HCT116 (cell line): ENCODE measurements around the gene COPS8. TPM values are rescaled to one million over a fixed set of nuclear protein-coding genes. Genes with fewer than 3 reads are reported as not detected.
A peak's percentile ranks its signal among the peaks of the same experiment; 100 is the strongest.

Source experiments
- ATAC-seq: fragments of 200-7000 bp; cut with Tn5 transposase; 2 replicates; pipeline ENCODE4 v1.9.1; 2020; ENCODE audit warnings: mild to moderate bottlenecking, moderate library complexity
- BruUV-seq: library from RNA; stranded (reverse); fragments of 400-500 nt; replicated peaks from 2 replicates; lab custom pipeline; 2021; lab: Mats Ljungman, UMichigan
- CTCF ChIA-PET: fragments of 300-600 bp; sonication (Branson Sonifier 250); formaldehyde crosslinking; loops from one replicate; lab custom pipeline; 2021; ENCODE audit warnings: antibody characterized with exemption; lab: Charles Lee
- POLR2A ChIA-PET: fragments of 300-600, 350-600 bp; sonication (Branson Sonifier 250); formaldehyde crosslinking; loops from one replicate; lab custom pipeline; 2021; ENCODE audit warnings: antibody characterized with exemption; lab: Charles Lee
- RAD21 ChIA-PET, 2 experiments: fragments of 300-600 bp; sonication (Branson Sonifier 250); formaldehyde crosslinking; loops; one replicate each; lab custom pipeline; 2023; ENCODE audit warnings: low total read pairs in 2 of 2; ENCODE audit not compliant: uncharacterized antibody in 2 of 2, unreplicated experiment in 2 of 2, low non-redundant PET in 1 of 2; lab: Charles Lee
- DNase-seq: peaks from one replicate; pipeline ENCODE4 v3.0.0-alpha.2; 2010; ENCODE audit warnings: low read depth, low spot score
- H2AFZ ChIP-seq: fragments of 200-600 bp; shearing (Covaris generic), sonication (generic); 2 replicates; pipeline ENCODE4 v1.6.1; 2017; ENCODE audit warnings: low read depth, mixed run types, mixed read lengths, antibody characterized with exemption, low read length; ENCODE audit not compliant: poor library complexity, severe bottlenecking
- H3K27ac ChIP-seq: 2 replicates; pipeline ENCODE4 v1.5.1; 2012; ENCODE audit warnings: low read depth, low read length
- H3K27me3 ChIP-seq: fragments of 200-600 bp; sonication (generic); 2 replicates; pipeline ENCODE4 v1.6.1; 2016; ENCODE audit warnings: mixed run types, low read length, mixed read lengths; ENCODE audit not compliant: insufficient read depth
- H3K36me3 ChIP-seq, 2 experiments: fragments of 200-500 bp in 1 of 2; fragments of 200-600 bp in 1 of 2; sonication (Bioruptor generic) in 1 of 2; sonication (generic) in 1 of 2; 2 replicates each; pipeline versions ENCODE4 v1.5.1 to v1.6.1; 2014 to 2016; ENCODE audit warnings: low read length in 2 of 2, inconsistent platforms in 1 of 2, mixed read lengths in 1 of 2, mixed run types in 1 of 2; ENCODE audit not compliant: insufficient read depth in 2 of 2, control insufficient read depth in 1 of 2
- H3K4me1 ChIP-seq, 2 experiments: fragments of 200-600 bp in 1 of 2; sonication (generic) in 1 of 2; 2 replicates each; pipeline versions ENCODE4 v1.5.1 to v1.6.1; 2012 to 2017; ENCODE audit warnings: low read length in 2 of 2, inconsistent platforms in 1 of 2, mild to moderate bottlenecking in 1 of 2, mixed read lengths in 1 of 2, mixed run types in 1 of 2, moderate library complexity in 1 of 2; ENCODE audit not compliant: insufficient read depth in 2 of 2, control insufficient read depth in 1 of 2
- H3K4me2 ChIP-seq: fragments of 200-600 bp; sonication (generic); 2 replicates; pipeline ENCODE4 v1.6.1; 2017; ENCODE audit warnings: mixed run types, low read length, mixed read lengths
- H3K4me3 ChIP-seq, 2 experiments: fragments of 200-600 bp in 1 of 2; sonication (generic) in 1 of 2; replicated peaks in 1 of 2; 2 replicates each; pipeline ENCODE4 v1.5.1; 2011 to 2016; ENCODE audit warnings: low read length in 2 of 2, control low read depth in 1 of 2, low read depth in 1 of 2, mild to moderate bottlenecking in 1 of 2, mixed read lengths in 1 of 2, mixed run types in 1 of 2
- H3K79me2 ChIP-seq: fragments of 200-600 bp; sonication (generic); 2 replicates; pipeline ENCODE4 v1.6.1; 2017; ENCODE audit warnings: mild to moderate bottlenecking, mixed run types, low read length, moderate library complexity, mixed read lengths; ENCODE audit not compliant: insufficient read depth
- H3K9ac ChIP-seq: fragments of 200-600 bp; sonication (generic); 2 replicates; pipeline ENCODE4 v1.6.1; 2016; ENCODE audit warnings: low read length, mixed read lengths
- H3K9me2 ChIP-seq: fragments of 200-600 bp; sonication (generic), shearing (Covaris generic); 2 replicates; pipeline ENCODE4 v1.6.1; 2017; ENCODE audit warnings: mixed run types, mild to moderate bottlenecking, moderate library complexity; ENCODE audit not compliant: insufficient read depth
- H3K9me3 ChIP-seq, 2 experiments: fragments of 200-500 bp in 1 of 2; fragments of 200-600 bp in 1 of 2; sonication (Bioruptor generic) in 1 of 2; sonication (generic) in 1 of 2; 2 replicates each; pipeline ENCODE4 v1.6.1; 2014 to 2017; ENCODE audit warnings: low read length in 2 of 2, mixed read lengths in 2 of 2, inconsistent platforms in 1 of 2, low read depth in 1 of 2, mild to moderate bottlenecking in 1 of 2, mixed run types in 1 of 2, moderate library complexity in 1 of 2; ENCODE audit not compliant: control insufficient read depth in 1 of 2, insufficient read depth in 1 of 2
- H4K20me1 ChIP-seq: fragments of 200-600 bp; sonication (generic), shearing (Covaris generic); 2 replicates; pipeline ENCODE4 v1.6.1; 2017; ENCODE audit warnings: mixed run types, mild to moderate bottlenecking, moderate library complexity; ENCODE audit not compliant: insufficient read depth
- ATF3 ChIP-seq: IDR thresholded peaks from 2 replicates; pipeline ENCODE4 v1.6.1; 2012
- CBX3 ChIP-seq: IDR thresholded peaks from 2 replicates; pipeline ENCODE4 v1.6.1; 2012; ENCODE audit warnings: low read depth
- EGR1 ChIP-seq: IDR thresholded peaks from 2 replicates; pipeline ENCODE4 v1.6.1; 2012; ENCODE audit warnings: low read depth
- ELF1 ChIP-seq: IDR thresholded peaks from 2 replicates; pipeline ENCODE4 v1.6.1; 2012; ENCODE audit warnings: low read depth, borderline replicate concordance
- EZH2phosphoT487 ChIP-seq: fragments of 200-600 bp; IDR thresholded peaks from 2 replicates; pipeline ENCODE4 v1.6.1; 2018; ENCODE audit warnings: antibody characterized with exemption, borderline replicate concordance
- FOSL1 ChIP-seq: IDR thresholded peaks from 2 replicates; pipeline ENCODE4 v1.6.1; 2012; ENCODE audit warnings: low read depth
- JUND ChIP-seq: IDR thresholded peaks from 2 replicates; pipeline ENCODE4 v1.6.1; 2012
- MAX ChIP-seq: IDR thresholded peaks from 2 replicates; pipeline ENCODE4 v1.6.1; 2012
- POLR2A ChIP-seq: IDR thresholded peaks from 2 replicates; pipeline ENCODE4 v1.7.0; 2011; ENCODE audit warnings: borderline replicate concordance; ENCODE audit not compliant: insufficient read depth, insufficient read length; ENCODE audit errors: extremely low read depth
- RAD21 ChIP-seq: IDR thresholded peaks from 2 replicates; pipeline ENCODE4 v1.6.1; 2012; ENCODE audit warnings: low read depth, mild to moderate bottlenecking
- REST ChIP-seq: IDR thresholded peaks from 2 replicates; pipeline ENCODE4 v1.6.1; 2012; ENCODE audit warnings: low read depth
- SIN3A ChIP-seq: IDR thresholded peaks from 2 replicates; pipeline ENCODE4 v1.6.1; 2012; ENCODE audit warnings: low read depth
- SP1 ChIP-seq: IDR thresholded peaks from 2 replicates; pipeline ENCODE4 v1.6.1; 2012; ENCODE audit warnings: low read depth
- SRF ChIP-seq: IDR thresholded peaks from 2 replicates; pipeline ENCODE4 v1.6.1; 2012; ENCODE audit warnings: low read depth
- TCF7L2 ChIP-seq: IDR thresholded peaks from 2 replicates; pipeline ENCODE4 v1.7.0; 2011; ENCODE audit warnings: borderline replicate concordance, inconsistent platforms; ENCODE audit not compliant: insufficient read depth, insufficient read length; ENCODE audit errors: extremely low read depth
- YY1 ChIP-seq: IDR thresholded peaks from 2 replicates; pipeline ENCODE4 v1.6.1; 2011; ENCODE audit warnings: low read length, low read depth, moderate library complexity, mild to moderate bottlenecking; ENCODE audit not compliant: insufficient replicate concordance; ENCODE audit errors: extremely low read depth
- ZFX ChIP-seq: fragments of 450-650 bp; IDR thresholded peaks from 2 replicates; pipeline ENCODE4 v1.6.1; 2017
- ZNF274 ChIP-seq: fragments of 200-500 bp; sonication (Bioruptor generic); IDR thresholded peaks from 2 replicates; pipeline ENCODE4 v1.6.1; 2014; ENCODE audit warnings: mild to moderate bottlenecking, low read depth, low read length, inconsistent platforms
- intact Hi-C: fragments of 100-400 bp; cut with micrococcal nuclease; formaldehyde crosslinking; loops from 2 replicates; pipeline ENCODE4 v1.10.0; 2022
- total RNA-seq: library from RNA; stranded (reverse); gene quantifications from one replicate; pipeline ENCODE4 v1.2.1, GENCODE V29; 2021; ENCODE audit not compliant: unreplicated experiment
- TF ChIP-seq, protein P1 (sequence below), 3 experiments: fragments of 200-600 bp in 1 of 3; sonication (generic) in 1 of 3; IDR thresholded peaks in 2 of 3; conservative IDR thresholded peaks in 1 of 3; 2 replicates each; pipeline ENCODE4 v1.5.1; 2012 to 2017; ENCODE audit warnings: low read depth in 2 of 3, low read length in 2 of 3, antibody characterized with exemption in 1 of 3, borderline replicate concordance in 1 of 3, control low read depth in 1 of 3, mild to moderate bottlenecking in 1 of 3, mixed read lengths in 1 of 3, mixed run types in 1 of 3, moderate library complexity in 1 of 3; ENCODE audit not compliant: insufficient read depth in 1 of 3

Gene COPS8
- total RNA-seq, 1 experiment from 2014 or later = 42.2 TPM

GRCh38 chr2:237061356-237061755, 24.3 kb upstream of the COPS8 start:
- TF ChIP-seq RAD21 (no peak), FOSL1 (no peak), EZH2phosphoT487 (no peak), ATF3 (no peak), YY1 (no peak), EGR1 (no peak), REST (no peak), POLR2A (no peak), TCF7L2 (no peak), ZFX (no peak), ELF1 (no peak), JUND (no peak), CBX3 (no peak), SRF (no peak), SIN3A (no peak), SP1 (no peak), ZNF274 (no peak), MAX (no peak)
- TF ChIP-seq, protein P1, sequence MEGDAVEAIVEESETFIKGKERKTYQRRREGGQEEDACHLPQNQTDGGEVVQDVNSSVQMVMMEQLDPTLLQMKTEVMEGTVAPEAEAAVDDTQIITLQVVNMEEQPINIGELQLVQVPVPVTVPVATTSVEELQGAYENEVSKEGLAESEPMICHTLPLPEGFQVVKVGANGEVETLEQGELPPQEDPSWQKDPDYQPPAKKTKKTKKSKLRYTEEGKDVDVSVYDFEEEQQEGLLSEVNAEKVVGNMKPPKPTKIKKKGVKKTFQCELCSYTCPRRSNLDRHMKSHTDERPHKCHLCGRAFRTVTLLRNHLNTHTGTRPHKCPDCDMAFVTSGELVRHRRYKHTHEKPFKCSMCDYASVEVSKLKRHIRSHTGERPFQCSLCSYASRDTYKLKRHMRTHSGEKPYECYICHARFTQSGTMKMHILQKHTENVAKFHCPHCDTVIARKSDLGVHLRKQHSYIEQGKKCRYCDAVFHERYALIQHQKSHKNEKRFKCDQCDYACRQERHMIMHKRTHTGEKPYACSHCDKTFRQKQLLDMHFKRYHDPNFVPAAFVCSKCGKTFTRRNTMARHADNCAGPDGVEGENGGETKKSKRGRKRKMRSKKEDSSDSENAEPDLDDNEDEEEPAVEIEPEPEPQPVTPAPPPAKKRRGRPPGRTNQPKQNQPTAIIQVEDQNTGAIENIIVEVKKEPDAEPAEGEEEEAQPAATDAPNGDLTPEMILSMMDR (IDR thresholded peaks at IDR 0.05 in 2 of 3, conservative IDR thresholded peaks at IDR 0.05 in 1 of 3; ENCODE audit: borderline replicate concordance in 1 of 3, insufficient read depth in 1 of 3, low read depth in 2 of 3, low read length in 2 of 3) = no peak
- Histone ChIP-seq H3K4me1 (peaks cover 0 to 7% of the 10 kb centered on the region in 2 experiments; a peak in 1 of 4 replicates), H2AFZ (no peak overlapping the region), H4K20me1 (no peaks in the 10 kb centered on the region), H3K79me2 (no peaks in the 10 kb centered on the region), H3K9ac (no peak overlapping the region), H3K4me3 (no peak overlapping the region), H3K27me3 (no peaks in the 10 kb centered on the region), H3K9me2 (no peaks in the 10 kb centered on the region), H3K27ac (no peak overlapping the region), H3K9me3 (no peaks in the 10 kb centered on the region), H3K4me2 (no peak overlapping the region), H3K36me3 (no peaks in the 10 kb centered on the region)
- DNase-seq = no peak
- peak; percentile 16; the same call in 1 of the 2 replicates for ATAC-seq
- POLR2A ChIA-PET = no interaction called here
- no TSS peak for BruUV-seq
- intact Hi-C loops = loop anchor here (10.0 kb wide), 1 partner anchor 867 kb away; no protein-coding TSS in a partner anchor
- RAD21 ChIA-PET = interaction anchor here in 1 of 2 experiments (1.0 kb wide), 1 partner anchor 548 kb away, joined by 3 read pairs; no protein-coding TSS in a partner anchor
- CTCF ChIA-PET = interaction anchor here (1.0 to 1.7 kb wide), 6 partner anchors 15 to 1295 kb away, joined by 3 to 12 read pairs (median 4); no protein-coding TSS in a partner anchor
